ENCODE measurements around the gene ZNF765.
"Not testable (repeated sequence)": the region's sequence is repeated elsewhere in the genome, so short reads cannot be mapped to it uniquely, and the experiment has no call there.

ZNF765 gene

DNA sequence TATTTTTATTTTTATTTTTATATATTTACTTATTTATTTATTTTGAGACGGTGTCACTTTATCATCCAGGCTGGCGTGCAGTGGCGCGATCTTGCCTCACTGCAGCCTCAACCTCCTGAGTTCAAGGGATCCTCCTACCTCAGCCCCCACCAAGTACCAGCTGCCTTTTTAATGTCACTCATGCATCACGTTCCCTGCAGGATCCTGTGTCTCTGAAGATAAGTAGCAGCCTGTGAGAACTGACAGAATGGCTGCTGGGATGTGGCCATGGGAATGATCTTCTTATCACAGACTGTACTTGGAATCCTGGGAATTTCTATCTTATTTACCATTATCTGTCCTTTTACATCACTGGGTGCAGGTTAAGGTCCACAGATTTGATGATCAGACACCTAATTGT lies 27.6 kb downstream of the ZNF765 start:
- DNase-seq (ENCODE audit: low spot score) = no peak

DNA sequence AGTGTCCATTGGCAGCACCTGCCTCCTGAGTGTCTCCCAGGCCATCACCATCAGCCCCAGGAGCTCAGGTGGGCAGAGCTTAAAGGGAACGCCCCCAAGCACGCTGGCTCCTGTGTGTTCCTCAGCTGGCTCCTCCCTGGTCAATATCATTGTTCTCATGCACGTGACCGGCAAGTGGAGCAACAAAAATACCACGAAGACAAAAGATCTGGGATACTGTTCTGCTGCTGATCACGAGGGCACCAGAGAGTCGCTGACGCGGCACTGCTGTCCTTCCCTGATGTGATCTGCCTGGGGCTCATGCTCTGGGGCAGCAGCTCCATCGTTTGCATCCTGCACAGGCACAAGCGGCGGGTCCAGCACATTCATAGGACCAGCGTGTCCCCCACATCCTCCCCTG lies 28.1 kb downstream of the ZNF765 start:
- DNase-seq (ENCODE audit: low spot score) = not testable (repeated sequence)

DNA sequence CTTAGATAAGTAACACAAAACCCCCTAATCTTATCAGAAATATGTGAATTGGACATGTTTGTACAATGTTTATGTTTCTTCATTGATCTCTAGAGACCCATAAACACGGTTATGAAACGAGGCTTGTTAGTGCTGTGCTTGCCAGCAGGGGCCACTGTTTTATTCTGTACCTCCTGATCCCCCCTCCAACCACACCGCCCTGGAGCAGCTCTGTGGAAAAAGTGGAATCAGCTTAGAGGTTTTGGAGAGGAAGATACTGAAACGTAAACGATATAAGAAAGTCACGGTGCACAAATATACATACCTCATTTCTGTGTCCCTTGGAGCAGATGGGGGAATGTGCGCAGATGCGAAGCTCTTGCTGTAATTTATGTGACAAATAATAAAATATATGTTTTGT lies 28.7 kb downstream of the ZNF765 start:
- not testable (repeated sequence) for DNase-seq (ENCODE audit: low spot score)

DNA sequence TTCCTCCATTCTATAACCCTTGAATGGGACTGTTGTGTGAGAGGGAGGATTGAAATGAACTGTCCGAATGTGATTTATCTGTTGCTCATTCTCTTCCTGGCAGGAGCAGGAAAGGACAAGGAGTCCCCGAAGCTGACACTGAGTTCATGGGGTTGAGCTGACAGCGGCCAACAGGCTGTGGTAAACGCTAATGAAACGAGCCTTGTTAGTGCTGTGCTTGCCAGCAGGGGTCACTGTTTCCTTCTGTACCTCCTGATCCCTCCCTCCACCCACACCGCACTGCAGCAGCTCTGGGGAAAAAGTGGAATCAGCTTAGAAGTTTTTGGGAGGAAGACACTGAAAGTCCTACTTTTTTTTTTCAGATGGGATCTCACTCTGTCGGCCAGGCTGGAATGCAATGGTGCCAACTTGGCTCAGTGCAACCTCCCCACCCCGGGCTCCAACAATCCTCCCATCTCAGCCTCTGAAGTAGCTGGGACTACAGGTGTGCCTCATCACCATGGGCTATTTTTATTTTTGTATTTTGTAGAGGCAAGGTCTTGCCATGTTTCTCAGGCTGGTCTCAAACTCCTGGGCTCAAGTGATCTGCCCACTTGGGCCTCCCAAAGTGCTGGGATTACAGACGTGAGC lies 30.1 kb downstream of the ZNF765 start:
- peak; percentile 66 for DNase-seq (ENCODE audit: low spot score)

DNA sequence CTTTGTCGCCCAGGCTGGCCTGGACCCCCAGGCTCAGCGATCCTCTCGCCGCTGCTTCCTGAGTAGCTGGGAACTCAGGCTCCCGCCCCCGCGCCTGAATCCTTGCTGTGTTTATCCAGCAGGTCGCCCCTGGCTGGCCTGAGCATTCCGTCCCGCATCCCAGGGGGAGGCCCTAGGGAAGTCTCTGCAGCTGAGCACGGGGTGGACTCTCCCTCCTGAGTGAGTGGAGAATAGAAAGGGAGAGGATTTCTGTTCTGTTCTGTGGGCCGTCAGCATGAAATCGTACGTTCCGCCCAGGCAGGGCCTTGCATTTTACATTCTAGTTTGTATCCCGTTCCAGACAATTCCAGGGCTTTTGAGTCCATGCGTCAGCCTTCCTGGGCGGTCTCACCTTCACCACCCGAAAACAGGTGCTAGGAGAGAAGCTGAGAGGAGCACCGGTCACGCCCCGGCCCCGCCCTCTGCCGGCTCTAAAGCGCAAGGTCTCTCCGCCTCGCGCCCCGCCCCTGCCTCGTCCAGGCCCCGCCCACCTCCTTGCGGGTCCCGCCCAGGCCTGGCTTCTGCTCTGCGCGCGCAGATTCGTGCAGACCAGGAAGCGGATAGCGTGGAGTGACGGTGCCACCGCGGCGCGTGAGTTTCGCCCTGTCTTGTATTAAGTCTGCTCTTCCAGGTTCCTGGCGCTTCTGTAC lies 36.6 kb downstream of the ZNF765 start, which contains the start of gene ZNF761:
Gene ZNF761 (plus strand): TSS at position 586 of the 689 bp plus-strand sequence. CDS start 15,285 bp downstream, outside the sequence.
- DNase-seq (ENCODE audit: low spot score) = peak; percentile 96

DNA sequence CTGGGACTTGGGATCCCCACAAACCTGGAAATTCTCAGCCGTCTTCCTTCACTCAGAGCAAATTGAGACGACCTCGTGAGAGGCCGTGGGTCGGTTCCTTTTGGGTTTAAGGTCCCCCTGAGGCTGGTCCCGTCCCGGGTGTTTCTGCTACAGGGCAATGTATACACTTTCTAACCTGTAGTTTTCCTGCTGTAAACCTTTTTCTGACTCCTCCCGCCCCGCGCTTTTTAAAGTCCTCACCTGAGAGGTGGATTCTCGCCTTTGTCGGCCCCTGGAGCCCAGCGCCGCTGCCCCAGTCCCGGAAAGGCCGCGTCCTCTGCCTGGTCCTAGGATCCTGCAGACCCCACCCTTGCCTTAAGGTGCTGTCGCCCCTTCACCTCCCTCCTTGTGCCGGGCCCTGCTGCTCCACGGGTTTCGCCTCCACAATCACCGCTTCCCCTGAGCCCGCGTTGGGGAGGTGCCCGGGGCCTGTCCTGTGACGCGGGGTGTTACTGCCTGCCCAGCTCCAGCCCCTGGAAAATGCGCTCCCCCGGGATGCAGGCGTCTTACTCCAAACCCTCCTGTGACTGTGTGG lies 37.2 kb downstream of the ZNF765 start:
- no peak for DNase-seq (ENCODE audit: low spot score)

DNA sequence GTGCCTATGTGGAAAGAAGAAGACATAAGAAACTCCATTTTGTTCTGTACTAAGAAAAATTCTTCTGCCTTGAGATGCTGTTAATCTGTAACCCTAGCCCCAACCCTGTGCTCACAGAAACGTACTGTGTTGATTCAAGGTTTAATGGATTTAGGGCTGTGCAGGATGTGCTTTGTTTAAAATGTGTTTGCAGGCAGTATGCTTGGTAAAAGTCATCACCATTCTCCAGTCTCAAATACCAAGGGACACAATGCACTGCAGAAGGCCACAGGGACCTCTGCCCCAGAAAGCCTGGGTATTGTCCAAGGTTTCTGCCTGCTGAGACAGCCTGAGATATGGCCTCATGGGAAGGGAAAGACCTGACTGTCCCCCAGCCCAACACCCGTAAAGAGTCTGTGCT lies 48.9 kb downstream of the ZNF765 start:
- not testable (repeated sequence) for DNase-seq (ENCODE audit: low spot score)

DNA sequence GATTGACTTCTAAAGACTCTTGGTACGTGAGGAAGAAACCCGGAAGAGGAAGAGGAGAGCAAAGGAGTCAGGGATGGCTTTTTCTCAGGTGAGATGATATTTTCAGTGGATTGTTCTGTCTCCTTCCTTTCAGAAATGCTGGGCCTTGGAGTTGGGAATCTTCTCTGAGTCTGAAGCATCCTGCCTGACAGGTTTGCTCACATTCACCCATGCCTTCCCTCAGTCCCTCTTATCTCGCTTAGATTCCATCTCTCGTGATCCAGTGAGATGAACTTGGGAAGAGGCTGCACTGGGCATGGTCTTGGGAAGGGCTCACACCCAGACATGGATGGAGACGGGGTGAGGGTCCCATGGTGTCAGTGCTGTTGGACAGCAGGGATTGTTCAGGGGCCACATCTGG lies 52.2 kb downstream of the ZNF765 start:
- not testable (repeated sequence) for DNase-seq (ENCODE audit: low spot score)

DNA sequence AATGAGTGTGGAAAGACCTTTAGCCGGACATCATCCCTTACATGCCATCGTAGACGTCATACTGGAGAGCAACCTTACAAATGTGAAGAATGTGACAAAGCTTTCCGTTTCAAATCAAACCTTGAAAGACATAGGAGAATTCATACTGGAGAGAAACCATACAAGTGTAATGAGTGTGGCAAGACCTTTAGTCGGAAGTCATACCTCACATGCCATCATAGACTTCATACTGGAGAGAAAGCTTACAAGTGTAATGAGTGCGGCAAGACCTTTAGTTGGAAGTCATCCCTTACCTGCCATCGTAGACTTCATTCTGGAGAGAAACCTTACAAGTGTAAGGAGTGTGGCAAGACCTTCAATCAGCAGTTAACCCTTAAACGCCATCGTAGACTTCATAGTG lies 60.9 kb downstream of the ZNF765 start:
- no peak for DNase-seq (ENCODE audit: low spot score)

DNA sequence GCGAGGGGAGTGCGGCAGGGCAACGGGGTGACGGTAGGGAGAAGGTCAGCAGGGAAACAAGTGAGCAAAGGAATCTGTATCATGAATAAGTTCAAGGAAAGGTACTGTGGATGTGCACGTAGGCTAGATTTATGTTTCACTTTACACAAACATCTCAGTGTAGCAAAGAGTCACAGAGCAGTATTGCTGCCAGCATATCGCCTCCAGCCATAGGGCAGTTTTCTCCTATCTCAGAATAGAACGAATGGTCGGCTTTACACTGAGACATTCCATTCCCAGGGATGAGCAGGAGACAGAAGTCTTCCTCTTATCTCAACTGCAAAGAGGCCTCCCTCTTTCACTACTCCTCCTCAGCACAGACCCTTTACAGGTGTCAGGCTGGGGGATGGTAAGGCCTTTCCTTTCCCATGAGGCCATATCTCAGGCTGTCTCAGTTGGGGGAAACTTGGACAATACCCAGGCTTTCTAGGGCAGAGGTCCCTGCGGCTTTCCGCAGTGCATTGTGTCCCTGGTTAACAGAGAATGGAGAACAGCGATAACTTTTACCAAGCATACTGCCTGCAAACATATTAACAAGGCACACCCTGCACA lies 65.3 kb downstream of the ZNF765 start:
- DNase-seq (ENCODE audit: low spot score) = not testable (repeated sequence)

DNA sequence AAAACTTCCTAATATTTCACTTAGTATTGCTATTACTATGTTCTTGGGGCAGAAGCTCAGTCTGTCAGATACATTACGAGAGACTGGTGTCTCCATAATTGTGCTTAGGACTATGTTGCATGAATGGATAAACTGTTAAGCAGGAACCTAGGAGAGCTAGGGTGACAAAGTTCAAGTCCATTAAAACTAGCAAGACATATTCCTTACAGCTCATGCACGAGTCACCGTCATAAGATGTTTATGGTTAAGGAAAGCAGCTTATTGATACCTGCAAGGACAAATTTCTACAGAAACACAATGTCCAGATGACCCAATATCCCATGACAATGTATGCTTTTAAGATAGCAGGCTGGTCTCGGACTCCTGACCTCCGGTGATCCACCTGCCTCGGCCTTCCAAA lies 66.9 kb downstream of the ZNF765 start:
- no peak for DNase-seq (ENCODE audit: low spot score)

DNA sequence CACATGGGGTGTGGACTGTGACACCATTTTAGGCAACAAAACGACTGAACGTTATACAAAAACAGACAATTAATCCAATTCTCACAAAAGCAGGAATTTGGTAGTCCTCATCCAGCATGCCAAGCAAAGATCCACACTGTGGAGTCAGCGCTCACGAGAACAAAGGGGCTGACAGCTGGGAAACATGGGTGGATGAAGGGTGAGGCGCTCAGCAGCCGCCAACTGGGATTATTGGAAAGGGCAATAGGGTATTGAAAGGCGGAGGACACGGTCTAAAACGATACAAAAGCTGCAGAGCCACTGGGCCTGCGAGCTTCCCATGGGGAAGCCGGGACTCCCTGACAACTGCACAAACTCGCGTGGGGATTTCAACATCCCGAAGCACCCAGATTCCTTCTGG lies 67.9 kb downstream of the ZNF765 start:
- DNase-seq (ENCODE audit: low spot score) = no peak

DNA sequence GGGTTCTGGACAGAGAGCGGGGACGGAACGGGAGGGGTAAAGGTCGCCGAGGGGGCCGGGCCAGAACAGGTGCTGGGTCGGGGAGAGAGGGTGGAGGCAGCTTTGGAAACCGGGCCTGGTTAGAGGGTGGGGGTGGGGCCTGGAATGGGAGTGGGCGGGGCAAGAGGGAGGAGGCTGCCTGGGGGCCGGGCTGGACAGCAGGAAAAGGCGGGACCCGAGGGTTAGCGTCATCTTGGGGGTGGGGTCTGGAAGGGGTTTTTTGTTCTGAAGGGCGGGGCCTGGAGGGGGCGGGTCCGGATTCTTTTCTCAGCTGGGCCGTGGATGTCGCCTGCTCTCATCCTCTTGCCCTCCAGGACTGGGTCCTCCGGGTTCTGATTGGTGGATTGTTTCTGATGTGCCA lies 68.3 kb downstream of the ZNF765 start:
- DNase-seq (ENCODE audit: low spot score) = no peak

DNA sequence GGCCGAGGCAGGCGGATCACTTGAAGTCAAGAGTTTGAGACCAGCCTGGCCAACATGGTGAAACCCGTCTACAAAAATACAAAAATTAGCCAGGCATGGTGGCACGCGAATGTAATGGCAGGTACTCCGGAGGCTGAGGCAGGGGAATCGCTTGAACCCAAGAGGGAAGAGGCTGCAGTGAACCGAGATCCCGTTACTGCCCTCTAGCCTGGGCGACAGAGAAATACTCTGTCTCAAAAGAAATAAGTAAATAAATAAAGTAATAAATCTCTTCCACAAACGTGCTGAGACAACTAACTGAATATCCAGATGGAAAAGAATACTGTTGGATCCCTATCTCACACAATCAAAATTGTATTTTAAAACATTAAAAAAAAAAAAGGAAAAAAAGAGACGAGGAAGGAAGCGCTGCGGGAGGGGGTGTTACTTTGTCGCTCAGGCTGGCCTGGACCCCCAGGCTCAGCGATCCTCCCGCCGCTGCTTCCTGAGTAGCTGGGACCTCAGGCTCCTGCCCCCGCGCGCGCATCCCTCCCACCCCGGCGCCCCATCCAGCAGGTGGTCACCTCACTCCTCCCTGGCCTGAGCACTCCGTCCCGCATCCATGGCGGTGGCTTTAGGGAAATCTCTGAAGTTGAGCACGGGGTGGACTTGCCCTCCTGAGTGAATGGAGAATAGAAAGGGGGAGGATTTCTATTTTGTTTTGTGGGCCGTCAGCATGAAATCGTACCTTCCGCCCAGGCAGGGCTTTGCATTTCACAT lies 72.0 kb downstream of the ZNF765 start:
- no peak for DNase-seq (ENCODE audit: low spot score)

DNA sequence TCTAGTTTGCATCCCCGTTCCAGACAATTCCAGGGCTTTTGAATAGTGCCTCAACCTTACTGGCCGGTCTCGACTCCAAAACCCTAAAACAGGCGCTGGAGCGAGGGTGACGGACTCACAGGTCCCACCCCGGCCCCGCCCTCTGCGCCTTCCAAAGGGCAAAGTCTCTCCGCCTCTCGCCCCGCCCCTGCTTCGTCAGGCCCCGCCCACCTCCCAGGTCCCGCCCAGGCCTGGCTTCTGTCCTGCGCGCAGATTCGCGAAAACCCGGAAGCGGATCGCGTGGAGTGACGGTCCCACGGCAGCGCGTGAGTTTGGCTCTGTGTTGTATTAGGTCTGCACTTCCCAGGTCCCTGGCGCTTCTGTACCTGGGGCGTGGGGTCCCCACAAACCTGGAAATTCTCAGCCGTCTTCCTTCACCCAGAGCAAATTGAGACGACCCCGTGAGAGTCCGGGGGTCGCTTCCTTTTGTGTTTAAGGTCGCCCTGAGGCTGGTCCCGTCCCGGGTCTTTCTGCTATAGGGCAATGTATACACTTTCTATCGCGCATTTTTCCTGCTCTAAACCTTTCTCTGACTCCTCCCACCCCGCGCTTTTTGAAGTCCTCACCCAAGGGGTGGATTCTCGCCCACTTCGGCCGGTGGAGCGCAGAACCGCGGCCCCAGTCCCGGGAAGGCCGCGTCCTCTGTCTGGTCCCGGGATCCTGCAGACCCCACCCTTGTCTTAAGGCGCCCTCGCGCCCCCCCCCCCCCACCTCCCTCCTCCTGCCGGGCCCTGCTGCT lies 72.7 kb downstream of the ZNF765 start, which contains the start of gene ZNF813:
Gene ZNF813 (plus strand): TSS at position 249 of the 778 bp plus-strand sequence. CDS start 16,090 bp downstream, outside the sequence.
- peak; percentile 91 for DNase-seq (ENCODE audit: low spot score)

DNA sequence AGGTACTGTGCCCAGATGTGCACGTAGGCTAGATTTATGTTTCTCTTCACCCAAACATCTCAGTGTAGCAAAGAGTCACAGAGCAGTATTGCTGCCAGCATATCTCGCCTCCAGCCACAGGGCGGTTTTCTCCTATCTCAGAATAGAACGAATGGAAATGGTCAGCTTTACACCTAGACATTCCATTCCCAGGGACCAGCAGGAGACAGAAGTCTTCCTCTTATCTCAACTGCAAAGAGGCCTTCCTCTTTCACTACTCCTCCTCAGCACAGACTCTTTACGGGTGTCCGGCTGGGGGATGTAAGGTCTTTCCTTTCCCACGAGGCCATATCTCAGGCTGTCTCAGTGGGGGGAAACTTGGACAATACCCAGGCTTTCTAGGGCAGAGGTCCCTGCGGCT lies 73.7 kb downstream of the ZNF765 start:
- DNase-seq (ENCODE audit: low spot score) = not testable (repeated sequence)

DNA sequence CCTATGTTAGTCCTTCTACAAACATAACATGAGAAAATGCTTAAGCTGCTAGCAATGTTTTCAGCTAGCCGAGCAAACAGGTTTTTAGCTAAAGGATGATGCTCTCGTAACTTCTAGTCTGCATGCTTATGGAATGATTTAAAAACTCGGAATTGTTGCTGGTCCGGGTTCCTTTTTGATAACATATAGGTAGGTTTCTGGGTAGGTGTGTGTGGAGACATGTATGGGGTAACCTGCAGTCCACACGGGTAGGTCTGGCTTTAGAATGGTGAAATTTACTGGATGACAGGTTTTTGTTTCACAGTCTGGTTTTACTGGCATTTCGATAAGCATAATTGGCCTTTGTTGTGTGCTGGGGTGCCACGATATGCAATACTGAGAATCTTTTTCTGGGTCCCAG lies 77.0 kb downstream of the ZNF765 start:
- DNase-seq (ENCODE audit: low spot score) = no peak

DNA sequence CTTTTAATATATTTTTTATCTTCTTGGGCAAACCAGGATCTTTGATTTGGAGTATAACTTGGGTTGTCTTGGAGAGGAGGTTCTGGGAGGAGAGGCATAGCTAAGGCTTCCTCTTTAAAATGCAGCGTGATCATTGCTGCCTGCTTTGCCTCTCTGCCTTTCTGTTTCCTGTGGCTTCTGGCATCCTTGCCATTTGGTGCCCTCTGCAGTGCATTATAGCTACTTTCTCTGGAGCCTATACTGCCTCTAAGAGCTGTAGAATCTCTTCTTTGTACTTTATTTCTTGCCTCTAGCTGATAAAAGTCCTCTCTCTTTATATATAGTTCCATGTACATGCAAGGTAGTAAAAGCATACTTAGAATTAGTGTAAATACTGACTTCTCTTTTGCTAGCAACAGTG lies 79.9 kb downstream of the ZNF765 start:
- DNase-seq (ENCODE audit: low spot score) = not testable (repeated sequence)

DNA sequence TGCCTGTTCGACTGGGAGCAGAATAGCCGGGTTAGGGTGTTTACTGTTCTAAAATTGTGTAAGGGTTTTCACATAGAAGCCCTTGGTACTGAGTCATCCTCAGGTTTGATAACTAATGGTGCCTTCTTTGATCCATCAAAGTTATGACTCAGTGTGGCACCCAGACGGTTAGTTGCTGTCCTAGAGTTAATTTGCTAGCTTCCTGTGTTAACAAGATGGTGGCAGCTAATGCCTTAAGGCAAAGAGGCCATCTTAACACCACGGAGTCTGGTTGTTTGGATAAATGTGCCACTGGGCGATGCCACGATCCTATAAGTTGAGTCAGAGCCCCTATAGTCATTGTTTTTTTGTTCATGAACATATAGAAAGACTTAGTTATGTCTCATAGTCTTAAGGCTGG lies 80.5 kb downstream of the ZNF765 start:
- DNase-seq (ENCODE audit: low spot score) = not testable (repeated sequence)

All from left forelimb (tissue), 1 donor.